IPS DF 6.9 (cell line): ENCODE data around the gene CLTCL1.
"Not testable (repeated sequence)": the region's sequence is repeated elsewhere in the genome, so short reads cannot be mapped to it uniquely, and the experiment has no call there.

ENCODE experiments used
- DNase-seq: peaks from one replicate; pipeline ENCODE4 v3.0.0-alpha.2; 2013; ENCODE audit warnings: low read depth, low spot score
- H3K27ac ChIP-seq: one replicate; pipeline ENCODE4 v1.5.1; 2013; ENCODE audit warnings: low read length, control low read depth
- H3K27me3 ChIP-seq: 2 replicates; pipeline ENCODE4 v1.6.1; 2013; ENCODE audit warnings: mild to moderate bottlenecking, low read length; ENCODE audit not compliant: control insufficient read depth, insufficient read depth
- H3K36me3 ChIP-seq: 2 replicates; pipeline ENCODE4 v1.6.1; 2013; ENCODE audit warnings: low read length; ENCODE audit not compliant: control insufficient read depth, insufficient read depth
- H3K4me1 ChIP-seq: 2 replicates; pipeline ENCODE4 v1.6.1; 2013; ENCODE audit warnings: low read length; ENCODE audit not compliant: control insufficient read depth, insufficient read depth
- H3K4me3 ChIP-seq: 2 replicates; pipeline ENCODE4 v1.5.1; 2013; ENCODE audit warnings: mild to moderate bottlenecking, low read length
- H3K9me3 ChIP-seq: 2 replicates; pipeline ENCODE4 v1.6.1; 2013; ENCODE audit warnings: low read length, inconsistent platforms; ENCODE audit not compliant: control insufficient read depth, insufficient read depth
- WGBS: extraction: QIAGEN DNeasy Blood & Tissue Kit; methylation state at CpG from one replicate; pipeline ENCODE4 v1.1.7; 2013; ENCODE audit warnings: mixed read lengths, missing lambda C conversion rate; ENCODE audit not compliant: insufficient read length, insufficient coverage; 5-methylcytosine and 5-hydroxymethylcytosine counted together

The CLTCL1 gene

GRCh38 chr22:19207401-19207808 lies 84.1 kb downstream of the CLTCL1 start:
- WGBS: no CpG with 5 or more reads among the region's 9 CpGs
- peaks cover 2% of the 10 kb centered on the region; the same call in 1 of the 2 replicates for H3K4me1 ChIP-seq
- no peaks in the 10 kb centered on the region for H3K27me3 ChIP-seq
- no peaks in the 10 kb centered on the region; the same call in 1 of the 2 replicates for H3K36me3 ChIP-seq
- H3K4me3 ChIP-seq: no peak overlapping the region
- DNase-seq: no peak
- H3K27ac ChIP-seq: no peak overlapping the region
- H3K9me3 ChIP-seq: no peaks in the 10 kb centered on the region

GRCh38 chr22:19206287-19206686 lies 85.2 kb downstream of the CLTCL1 start:
- Histone ChIP-seq H3K9me3 (no peaks in the 10 kb centered on the region), H3K4me3 (no peak overlapping the region), H3K27ac (no peak overlapping the region), H3K36me3 (no peaks in the 10 kb centered on the region; the same call in 1 of the 2 replicates), H3K4me1 (peaks cover 2% of the 10 kb centered on the region; the same call in 1 of the 2 replicates), H3K27me3 (no peaks in the 10 kb centered on the region)
- WGBS: no CpG with 5 or more reads among the region's 6 CpGs
- no peak for DNase-seq

- H3K36me3 ChIP-seq: peaks cover under 1% of the 10 kb centered on the region; the same call in 1 of the 2 replicates
- H3K9me3 ChIP-seq: no peaks in the 10 kb centered on the region
- H3K27me3 ChIP-seq: no peaks in the 10 kb centered on the region
- no peak overlapping the region for H3K4me3 ChIP-seq
- H3K4me1 ChIP-seq: peaks cover 2% of the 10 kb centered on the region; the same call in 1 of the 2 replicates
- WGBS: no CpG with 5 or more reads among the region's 4 CpGs
- DNase-seq: no peak
- no peak overlapping the region for H3K27ac ChIP-seq
These were observed 86.9 kb downstream of the CLTCL1 start for GRCh38 chr22:19204640-19205039.

GRCh38 chr22:19203834-19204233 lies 87.7 kb downstream of the CLTCL1 start:
- H3K4me3 ChIP-seq: no peak overlapping the region
- no peaks in the 10 kb centered on the region for H3K9me3 ChIP-seq
- H3K4me1 ChIP-seq: peaks cover 2% of the 10 kb centered on the region; the same call in 1 of the 2 replicates
- no CpG with 5 or more reads among the region's 8 CpGs for WGBS
- H3K36me3 ChIP-seq: peaks cover 2% of the 10 kb centered on the region; the same call in 1 of the 2 replicates
- H3K27ac ChIP-seq: no peak overlapping the region
- no peaks in the 10 kb centered on the region for H3K27me3 ChIP-seq
- DNase-seq: no peak

GRCh38 chr22:19202799-19203186 lies 88.7 kb downstream of the CLTCL1 start:
- no CpG with 5 or more reads among the region's 3 CpGs for WGBS
- not testable (repeated sequence) for H3K4me1 ChIP-seq, H3K4me3 ChIP-seq, DNase-seq, H3K27me3 ChIP-seq, H3K36me3 ChIP-seq, H3K9me3 ChIP-seq, H3K27ac ChIP-seq

GRCh38 chr22:19201869-19202798 lies 89.4 kb downstream of the CLTCL1 start:
- Histone ChIP-seq H3K9me3 (no peaks in the 10 kb centered on the region), H3K4me1 (no peaks in the 10 kb centered on the region; the same call in 1 of the 2 replicates), H3K27me3 (no peaks in the 10 kb centered on the region), H3K27ac (no peak overlapping the region), H3K36me3 (peaks cover 2% of the 10 kb centered on the region; the same call in 1 of the 2 replicates), H3K4me3 (no peak overlapping the region)
- no peak for DNase-seq
- no CpG with 5 or more reads among the region's 18 CpGs for WGBS

- no CpG with 5 or more reads among the region's 23 CpGs for WGBS
- Histone ChIP-seq H3K4me1 (no peaks in the 10 kb centered on the region; the same call in 1 of the 2 replicates), H3K27ac (no peak overlapping the region), H3K4me3 (no peak overlapping the region), H3K9me3 (no peaks in the 10 kb centered on the region), H3K27me3 (no peaks in the 10 kb centered on the region), H3K36me3 (peaks cover 4% of the 10 kb centered on the region)
- no peak for DNase-seq
These were observed 90.2 kb downstream of the CLTCL1 start for GRCh38 chr22:19201130-19201868.

GRCh38 chr22:19199479-19199878 lies 92.0 kb downstream of the CLTCL1 start:
- no CpG with 5 or more reads among the region's 8 CpGs for WGBS
- no peaks in the 10 kb centered on the region for H3K27me3 ChIP-seq
- peaks cover 11% of the 10 kb centered on the region for H3K36me3 ChIP-seq
- no peak overlapping the region for H3K4me3 ChIP-seq
- H3K9me3 ChIP-seq: no peaks in the 10 kb centered on the region
- no peak overlapping the region for H3K27ac ChIP-seq
- H3K4me1 ChIP-seq: no peaks in the 10 kb centered on the region; the same call in 1 of the 2 replicates
- DNase-seq: no peak

GRCh38 chr22:19197997-19198865 lies 93.3 kb downstream of the CLTCL1 start:
- Histone ChIP-seq H3K27ac (no peak overlapping the region), H3K4me1 (no peaks in the 10 kb centered on the region; the same call in 1 of the 2 replicates), H3K27me3 (no peaks in the 10 kb centered on the region), H3K9me3 (no peaks in the 10 kb centered on the region), H3K36me3 (peaks cover 11% of the 10 kb centered on the region), H3K4me3 (no peak overlapping the region)
- WGBS: 100% methylated on average over 1 of the region's 10 CpGs
- no peak for DNase-seq
